GM23248 (cell line): ENCODE results near the gene CCDC91.

Experiments used
- EZH2 ChIP-seq: fragments of 200-600 bp; sonication (generic); IDR thresholded peaks from 2 replicates; pipeline ENCODE4 v1.6.1; 2018; ENCODE audit warnings: antibody characterized with exemption, mild to moderate bottlenecking; ENCODE audit not compliant: insufficient read depth, poor library complexity, severe bottlenecking
- EZH2phosphoT487 ChIP-seq: fragments of 200-600 bp; sonication (generic); IDR thresholded peaks from 2 replicates; pipeline ENCODE4 v1.6.1; 2018; ENCODE audit warnings: antibody characterized with exemption, moderate library complexity, mild to moderate bottlenecking, low read depth; ENCODE audit not compliant: insufficient read depth

GRCh38 chr12:28235985-28236384, 45.7 kb downstream of the CCDC91 start:
- TF ChIP-seq EZH2 (no peak), EZH2phosphoT487 (no peak)
